ENCODE measurements around the gene ZDHHC20. TPM values are rescaled to one million over a fixed set of nuclear protein-coding genes. Genes with fewer than 3 reads are reported as not detected.
"Not testable (repeated sequence)": the region's sequence is repeated elsewhere in the genome, so short reads cannot be mapped to it uniquely, and the experiment has no call there.

ZDHHC20 gene
- total RNA-seq, 2 experiments from 2014 or later = 84.7 to 85.0 TPM

GRCh38 chr13:21427741-21428140 is 31.4 kb downstream of the ZDHHC20 start:
- peaks cover 15% of the 10 kb centered on the region for H3K4me1 Mint-ChIP-seq
- H3K9me3 Mint-ChIP-seq = peaks cover 25% of the 10 kb centered on the region
- ChIA-PET CTCF (interaction anchor here (0.8 kb wide), 1 partner anchor 9 kb away, joined by 3 read pairs; no protein-coding TSS in a partner anchor), POLR2A (no interaction called here)
- no peak for DNase-seq
- peaks cover 38% of the 10 kb centered on the region for H3K36me3 Mint-ChIP-seq (ENCODE audit: low read depth)
- no peak overlapping the region for H3K27ac Mint-ChIP-seq
- no peaks in the 10 kb centered on the region for H3K27me3 Mint-ChIP-seq
- no peak overlapping the region for H3K4me3 Mint-ChIP-seq

- POLR2A ChIA-PET = no interaction called here
- no peaks in the 10 kb centered on the region for H3K27me3 Mint-ChIP-seq
- peaks cover 36% of the 10 kb centered on the region for H3K36me3 Mint-ChIP-seq (ENCODE audit: low read depth)
- CTCF ChIA-PET = interaction anchor here (0.6 kb wide), 1 partner anchor 65 kb away, joined by 5 read pairs; no protein-coding TSS in a partner anchor
- no peak overlapping the region for H3K27ac Mint-ChIP-seq
- H3K9me3 Mint-ChIP-seq = peaks cover 25% of the 10 kb centered on the region
- no peak for DNase-seq
- no peak overlapping the region for H3K4me3 Mint-ChIP-seq
- peaks cover 12% of the 10 kb centered on the region for H3K4me1 Mint-ChIP-seq
These were observed 32.9 kb downstream of the ZDHHC20 start for GRCh38 chr13:21426238-21426637.

- CTCF ChIA-PET = no interaction called here
- H3K27ac Mint-ChIP-seq = no peak overlapping the region
These were observed 38.4 kb downstream of the ZDHHC20 start for GRCh38 chr13:21420706-21421105.

GRCh38 chr13:21413013-21413412 is 46.1 kb downstream of the ZDHHC20 start:
- POLR2A ChIA-PET = no interaction called here
- Mint-ChIP-seq H3K27ac (no peak overlapping the region), H3K4me3 (no peak overlapping the region), H3K27me3 (no peaks in the 10 kb centered on the region), H3K36me3 (ENCODE audit: low read depth) (peaks cover 54% of the 10 kb centered on the region), H3K4me1 (no peaks in the 10 kb centered on the region), H3K9me3 (peaks cover 15% of the 10 kb centered on the region)
- no peak for DNase-seq
- CTCF ChIA-PET = no interaction called here

More at GRCh38 chr13:21420706-21421105, 38.4 kb downstream of the ZDHHC20 start:
- Mint-ChIP-seq H3K36me3 (ENCODE audit: low read depth) (peaks cover 12% of the 10 kb centered on the region), H3K4me1 (no peaks in the 10 kb centered on the region), H3K4me3 (no peak overlapping the region), H3K27me3 (no peaks in the 10 kb centered on the region), H3K9me3 (no peaks in the 10 kb centered on the region)
- POLR2A ChIA-PET = no interaction called here
- no peak for DNase-seq

GRCh38 chr13:21410453-21410852 is 48.6 kb downstream of the ZDHHC20 start:
- DNase-seq, H3K27me3 Mint-ChIP-seq, POLR2A ChIA-PET, H3K4me3 Mint-ChIP-seq, H3K4me1 Mint-ChIP-seq, H3K27ac Mint-ChIP-seq, CTCF ChIA-PET: not testable (repeated sequence)
- peaks cover 75% of the 10 kb centered on the region for H3K36me3 Mint-ChIP-seq (ENCODE audit: low read depth)
- H3K9me3 Mint-ChIP-seq = peaks cover 33% of the 10 kb centered on the region

- H3K9me3 Mint-ChIP-seq = peaks cover 30% of the 10 kb centered on the region
- H3K27ac Mint-ChIP-seq = no peak overlapping the region
- no peak for DNase-seq
- no peaks in the 10 kb centered on the region for H3K27me3 Mint-ChIP-seq
- CTCF ChIA-PET = interaction anchor here (0.9 kb wide), 1 partner anchor 10 kb away, joined by 3 read pairs; no protein-coding TSS in a partner anchor
- peaks cover 80% of the 10 kb centered on the region for H3K36me3 Mint-ChIP-seq (ENCODE audit: low read depth)
- POLR2A ChIA-PET = no interaction called here
- H3K4me1 Mint-ChIP-seq = peaks cover 23% of the 10 kb centered on the region
- H3K4me3 Mint-ChIP-seq = no peak overlapping the region
These were observed 53.8 kb downstream of the ZDHHC20 start for GRCh38 chr13:21405309-21405708.

- Mint-ChIP-seq H3K27me3 (no peaks in the 10 kb centered on the region), H3K4me1 (peaks cover 38% of the 10 kb centered on the region), H3K4me3 (no peak overlapping the region), H3K27ac (no peak overlapping the region), H3K36me3 (ENCODE audit: low read depth) (peaks cover 67% of the 10 kb centered on the region), H3K9me3 (peaks cover 19% of the 10 kb centered on the region)
- no peak for DNase-seq
- ChIA-PET CTCF (no interaction called here), POLR2A (no interaction called here)
These were observed 56.4 kb downstream of the ZDHHC20 start for GRCh38 chr13:21402586-21403307.

GRCh38 chr13:21399741-21400140 is 59.4 kb downstream of the ZDHHC20 start:
- Mint-ChIP-seq H3K36me3 (ENCODE audit: low read depth) (peaks cover 57% of the 10 kb centered on the region), H3K27me3 (no peaks in the 10 kb centered on the region), H3K9me3 (no peaks in the 10 kb centered on the region), H3K4me1 (peaks cover 58% of the 10 kb centered on the region), H3K4me3 (peak overlapping the region; percentile 60), H3K27ac (peak overlapping the region; percentile 91)
- POLR2A ChIA-PET = no interaction called here
- peak; percentile 30 for DNase-seq
- CTCF ChIA-PET = interaction anchor here (0.5 to 1.5 kb wide), 2 partner anchors 12 to 21 kb away, joined by 4 to 5 read pairs; no protein-coding TSS in a partner anchor

- H3K4me3 Mint-ChIP-seq = peak overlapping the region; percentile 7
- H3K27me3 Mint-ChIP-seq = no peaks in the 10 kb centered on the region
- H3K36me3 Mint-ChIP-seq (ENCODE audit: low read depth) = peaks cover 47% of the 10 kb centered on the region
- ChIA-PET CTCF (no interaction called here), POLR2A (no interaction called here)
- H3K9me3 Mint-ChIP-seq = no peaks in the 10 kb centered on the region
- H3K4me1 Mint-ChIP-seq = peaks cover 43% of the 10 kb centered on the region
- DNase-seq = peak; percentile 46
- H3K27ac Mint-ChIP-seq = peak overlapping the region; percentile 33
These were observed 63.1 kb downstream of the ZDHHC20 start for GRCh38 chr13:21395953-21396352.

GRCh38 chr13:21389124-21389523 is 70.0 kb downstream of the ZDHHC20 start:
- Mint-ChIP-seq H3K4me3 (no peak overlapping the region), H3K9me3 (peaks cover 9% of the 10 kb centered on the region), H3K27me3 (no peaks in the 10 kb centered on the region), H3K27ac (no peak overlapping the region), H3K4me1 (peaks cover 12% of the 10 kb centered on the region), H3K36me3 (ENCODE audit: low read depth) (peaks cover 63% of the 10 kb centered on the region)
- ChIA-PET CTCF (interaction anchor here (1.2 kb wide), 1 partner anchor 67 kb away, joined by 3 read pairs; no protein-coding TSS in a partner anchor), POLR2A (no interaction called here)
- no peak for DNase-seq

GRCh38 chr13:21385710-21386109 is 73.4 kb downstream of the ZDHHC20 start:
- POLR2A ChIA-PET = no interaction called here
- CTCF ChIA-PET = interaction anchor here (1.0 to 1.3 kb wide), 3 partner anchors 11 to 88 kb away, joined by 3 read pairs; no protein-coding TSS in a partner anchor
- no peak for DNase-seq
- peaks cover 9% of the 10 kb centered on the region for H3K4me1 Mint-ChIP-seq
- peaks cover 66% of the 10 kb centered on the region for H3K36me3 Mint-ChIP-seq (ENCODE audit: low read depth)
- no peak overlapping the region for H3K4me3 Mint-ChIP-seq
- no peaks in the 10 kb centered on the region for H3K27me3 Mint-ChIP-seq
- H3K9me3 Mint-ChIP-seq = peaks cover 9% of the 10 kb centered on the region
- H3K27ac Mint-ChIP-seq = no peak overlapping the region

GRCh38 chr13:21383090-21383489 is 76.0 kb downstream of the ZDHHC20 start:
- peaks cover 46% of the 10 kb centered on the region for H3K36me3 Mint-ChIP-seq (ENCODE audit: low read depth)
- POLR2A ChIA-PET = no interaction called here
- H3K9me3 Mint-ChIP-seq = peaks cover 9% of the 10 kb centered on the region
- H3K27me3 Mint-ChIP-seq = no peaks in the 10 kb centered on the region
- no peak overlapping the region for H3K27ac Mint-ChIP-seq
- CTCF ChIA-PET = no interaction called here
- no peak for DNase-seq
- H3K4me1 Mint-ChIP-seq = no peaks in the 10 kb centered on the region
- no peak overlapping the region for H3K4me3 Mint-ChIP-seq

GRCh38 chr13:21376998-21377985 is 81.8 kb downstream of the ZDHHC20 start:
- DNase-seq, H3K27me3 Mint-ChIP-seq, H3K9me3 Mint-ChIP-seq, H3K4me3 Mint-ChIP-seq, POLR2A ChIA-PET, H3K4me1 Mint-ChIP-seq, H3K27ac Mint-ChIP-seq, CTCF ChIA-PET: not testable (repeated sequence)
- H3K36me3 Mint-ChIP-seq (ENCODE audit: low read depth) = peaks cover 24% of the 10 kb centered on the region
